Stimulated activated CD8-positive, alpha-beta memory T cell treated with anti-CD3 and anti-CD28 coated beads, Interleukin-4, amount 100 ng/mL, for 48 hours (primary cell): ENCODE results near the gene KIF3C.
"Not testable (repeated sequence)": the region's sequence is repeated elsewhere in the genome, so short reads cannot be mapped to it uniquely, and the experiment has no call there.

ENCODE experiments used
- DNase-seq: peaks from one replicate; pipeline ENCODE4 v3.0.0-alpha.2; 2020

KIF3C gene

GRCh38 chr2:25998816-25999383 lies 16.6 kb upstream of the KIF3C start:
- not testable (repeated sequence) for DNase-seq

GRCh38 chr2:25996844-25997243 lies 14.5 kb upstream of the KIF3C start:
- DNase-seq: no peak

GRCh38 chr2:25994509-25994908 lies 12.2 kb upstream of the KIF3C start:
- no peak for DNase-seq

DNA sequence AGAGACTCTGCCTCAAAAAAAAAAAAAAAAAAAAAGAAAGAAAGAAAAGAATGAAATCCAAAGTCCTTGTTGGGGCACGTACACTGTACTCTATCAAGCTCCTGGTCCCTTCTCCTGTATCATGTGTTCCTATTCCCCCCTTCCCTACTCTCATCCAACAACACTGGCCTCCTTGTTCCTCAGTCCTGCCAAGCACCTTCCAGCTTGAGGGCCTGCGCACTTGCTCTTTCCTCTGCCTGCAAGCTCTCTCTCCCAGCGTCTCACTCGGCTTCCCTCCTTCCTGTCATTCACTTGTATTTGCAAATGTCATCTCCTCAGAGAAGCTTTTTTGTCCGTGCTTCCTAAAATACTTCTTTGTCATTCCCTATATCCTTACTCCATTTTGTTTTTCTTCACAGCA lies 10.8 kb upstream of the KIF3C start:
- DNase-seq: no peak

DNA sequence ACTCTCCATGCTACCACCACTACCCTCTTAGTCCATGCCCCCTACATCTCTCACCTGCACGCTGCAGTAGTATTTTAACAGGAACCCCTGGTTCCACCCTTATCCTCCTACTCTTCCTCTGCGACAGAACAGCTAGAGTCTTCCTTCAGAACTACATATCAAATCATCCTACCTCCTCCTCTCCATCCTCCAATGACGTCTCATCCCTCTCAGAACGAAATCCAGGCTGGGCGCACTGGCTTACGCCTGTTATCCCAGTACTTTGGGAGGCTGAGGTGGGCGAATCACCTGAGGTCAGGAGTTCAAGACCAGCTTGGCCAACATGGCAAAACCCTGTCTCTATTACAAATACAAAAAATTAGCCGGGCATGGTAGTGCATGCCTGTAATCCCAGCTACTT lies 10.3 kb upstream of the KIF3C start:
- no peak for DNase-seq

- DNase-seq: no peak
Measured at GRCh38 chr2:25991965-25992364, 9.7 kb upstream of the KIF3C start.

- DNase-seq: no peak
Measured at GRCh38 chr2:25989154-25989553, 6.9 kb upstream of the KIF3C start.

DNA sequence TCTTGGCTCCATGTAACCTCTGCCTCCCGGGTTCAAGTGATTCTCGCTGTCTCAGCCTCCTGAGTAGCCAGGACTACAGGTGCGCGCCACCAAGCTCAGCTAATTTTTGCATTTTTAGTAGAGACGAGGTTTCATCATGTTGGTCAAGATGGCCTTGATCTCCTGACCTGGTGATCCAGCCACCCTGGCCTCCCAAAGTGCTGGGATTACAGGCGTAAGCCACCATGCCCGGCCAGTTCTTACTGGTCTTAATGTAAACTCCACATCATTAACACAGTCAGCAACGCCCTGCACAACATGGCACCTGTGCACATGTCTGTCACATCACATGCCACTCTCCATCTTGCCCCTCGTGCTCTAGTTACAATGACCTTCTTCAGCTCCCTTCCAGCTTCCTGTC lies 5.8 kb upstream of the KIF3C start:
- DNase-seq: no peak

GRCh38 chr2:25983735-25984134 lies 1.4 kb upstream of the KIF3C start:
- no peak for DNase-seq

- DNase-seq: no peak
Measured at GRCh38 chr2:25982968-25983280, 627 bp upstream of the KIF3C start.

GRCh38 chr2:25981596-25982272 lies 563 bp downstream of the KIF3C start:
- peak; percentile 41 for DNase-seq

- no peak for DNase-seq
Measured at GRCh38 chr2:25980951-25981350, 1.3 kb downstream of the KIF3C start.

GRCh38 chr2:25980076-25980887 lies 2.0 kb downstream of the KIF3C start:
- DNase-seq: no peak

GRCh38 chr2:25979001-25979400 lies 3.3 kb downstream of the KIF3C start:
- no peak for DNase-seq

GRCh38 chr2:25977768-25978167 lies 4.5 kb downstream of the KIF3C start:
- no peak for DNase-seq

GRCh38 chr2:25976983-25977741 lies 5.1 kb downstream of the KIF3C start:
- no peak for DNase-seq

DNA sequence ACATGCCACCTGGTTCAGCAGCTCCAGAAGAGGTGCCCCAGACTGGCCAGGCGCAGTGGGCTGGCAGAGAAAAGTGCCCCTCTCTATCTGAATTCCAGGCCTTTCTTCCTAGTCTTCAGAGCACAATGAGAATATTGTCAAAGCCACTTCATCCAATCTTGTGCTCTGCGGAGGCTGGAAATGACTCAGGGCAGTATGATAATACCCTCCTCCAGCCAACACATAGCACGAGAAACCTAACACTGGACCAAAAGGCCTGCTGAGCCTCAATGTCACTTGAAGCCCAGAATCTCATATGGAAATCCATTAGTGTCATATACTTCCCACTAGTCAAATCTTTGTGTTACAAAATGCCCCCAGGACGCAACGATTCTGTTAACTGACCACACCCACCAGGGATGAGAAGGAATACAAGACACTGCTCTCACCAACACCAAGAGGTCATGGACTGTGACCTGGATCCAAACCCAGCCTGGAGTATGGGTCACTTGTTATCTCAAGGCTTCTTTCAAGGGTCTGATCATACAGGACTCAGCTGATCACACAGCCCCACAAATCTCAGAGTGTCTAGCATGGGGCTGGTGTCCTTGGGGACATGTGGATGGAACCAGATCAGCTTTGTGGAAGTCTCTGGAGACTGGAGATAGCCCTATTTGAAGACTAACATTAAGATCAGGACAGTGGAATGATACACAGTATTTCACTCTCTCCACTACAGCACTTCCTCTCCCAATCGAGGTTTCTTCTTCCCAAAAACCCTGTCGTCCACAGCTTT lies 10.1 kb downstream of the KIF3C start:
- DNase-seq: no peak

DNA sequence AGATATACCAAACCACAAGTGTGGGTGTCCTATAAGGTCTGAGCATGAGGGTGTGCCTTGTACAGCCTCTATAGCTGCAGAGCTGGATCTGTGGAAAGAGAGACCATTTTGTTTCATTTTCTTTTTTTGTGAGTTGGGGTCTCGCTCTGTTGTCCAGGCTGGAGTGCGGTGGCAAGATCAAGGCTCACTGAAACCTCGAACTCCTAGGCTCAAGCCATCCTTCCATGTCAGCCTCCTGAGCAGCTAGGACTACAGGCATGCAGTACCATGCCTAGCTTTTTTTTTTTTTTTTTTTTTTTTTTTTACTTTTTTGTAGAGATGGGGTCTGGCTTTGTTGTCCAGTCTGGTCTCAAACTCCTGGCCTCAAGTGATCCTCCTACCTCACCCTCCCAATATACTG lies 10.7 kb downstream of the KIF3C start:
- no peak for DNase-seq

- no peak for DNase-seq
Measured at GRCh38 chr2:25966531-25967270, 15.6 kb downstream of the KIF3C start.

DNA sequence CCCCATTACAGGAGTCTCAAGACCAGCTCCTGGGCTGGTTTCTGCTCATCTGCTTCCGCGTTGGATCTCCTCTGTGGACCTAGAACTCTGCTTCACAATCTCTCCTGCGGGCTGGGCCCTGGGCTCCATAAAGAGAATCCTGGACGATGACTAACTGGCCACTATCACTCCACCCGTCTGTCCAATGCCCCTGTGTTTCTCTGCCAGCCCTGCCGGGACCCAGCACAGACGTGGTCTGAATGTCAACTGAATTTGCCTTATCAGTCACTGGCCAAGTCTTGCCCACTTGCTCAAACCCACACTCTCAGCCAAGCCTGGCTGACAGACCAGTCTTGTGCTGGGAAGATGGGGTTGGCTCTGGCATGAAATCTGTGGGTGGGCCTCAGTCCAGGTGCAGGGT lies 17.4 kb downstream of the KIF3C start:
- DNase-seq: no peak

DNA sequence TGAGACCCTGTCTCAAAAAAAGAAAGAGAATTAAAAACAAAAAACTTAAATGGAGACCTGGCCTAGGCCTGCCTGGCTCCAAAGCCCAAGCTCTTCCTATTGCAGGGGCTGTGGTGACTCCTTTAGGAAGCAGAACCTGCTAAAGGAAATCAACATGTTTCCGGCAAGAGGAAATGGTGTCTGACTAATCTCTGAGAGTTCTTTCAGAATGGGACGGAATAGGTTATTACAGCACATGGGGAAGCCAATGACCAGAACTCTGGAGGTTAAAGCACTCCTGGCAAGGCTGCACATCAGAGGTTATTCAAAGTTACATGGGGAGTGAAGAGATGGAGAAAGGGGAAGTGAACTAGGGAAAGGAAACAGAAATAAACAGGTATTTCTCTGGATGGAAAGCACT lies 21.4 kb downstream of the KIF3C start:
- DNase-seq: no peak

DNA sequence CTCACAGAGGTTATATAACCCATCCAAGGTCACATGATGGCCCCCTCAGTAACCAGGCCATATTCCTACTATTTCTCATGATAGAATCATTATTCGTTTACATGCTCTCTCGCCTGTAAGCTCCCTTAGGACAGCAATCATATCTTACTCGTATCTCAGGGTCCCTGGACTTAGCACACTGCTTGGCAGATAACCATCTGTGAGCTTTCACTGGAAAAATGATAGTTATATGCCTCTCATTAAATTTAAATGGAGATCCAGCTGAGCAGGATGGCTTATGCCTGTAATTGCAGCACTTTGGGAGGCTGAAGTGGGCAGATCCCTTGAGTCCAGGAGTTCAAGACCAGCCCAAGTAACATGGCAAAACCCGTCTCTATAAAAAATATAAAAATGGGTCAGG lies 21.9 kb downstream of the KIF3C start:
- DNase-seq: no peak
